ENCODE measurements around the gene RELL1. TPM values are rescaled to one million over a fixed set of nuclear protein-coding genes. Genes with fewer than 3 reads are reported as not detected.

The RELL1 gene
- polyA plus RNA-seq, 1 of the 3 experiments (the other 2 are of a cell fraction), result 4.5 TPM

DNA sequence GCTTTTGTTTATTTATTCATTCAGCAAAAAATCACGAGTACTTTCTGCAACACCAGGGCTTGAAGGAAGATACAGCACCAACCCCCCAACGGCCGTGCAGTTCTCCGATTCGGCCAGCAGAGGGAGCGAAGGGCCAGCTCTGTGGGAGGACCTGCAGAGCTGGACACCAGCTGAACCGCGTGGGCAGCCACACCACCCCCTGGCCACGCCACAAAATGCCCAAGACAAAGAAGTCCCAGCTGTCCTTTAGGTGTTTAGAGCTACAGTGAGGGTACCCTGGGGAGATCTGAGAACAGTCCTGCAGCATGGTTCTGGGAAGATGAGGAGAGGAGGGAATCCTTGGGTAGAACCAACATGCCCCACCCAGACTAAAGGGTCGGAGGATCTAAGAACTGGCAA is 83.1 kb downstream of the RELL1 start (continued):
- TF ChIP-seq POLR2AphosphoS5 (IDR thresholded peaks at IDR 0.05; ENCODE audit: low read depth, low read length) (no peak), TAF1 (IDR thresholded peaks at IDR 0.05; ENCODE audit: borderline replicate concordance, low read depth, low read length) (no peak), YY1 (IDR thresholded peaks at IDR 0.05; ENCODE audit: low read depth) (no peak), MEF2A (IDR thresholded peaks at IDR 0.05; ENCODE audit: borderline replicate concordance, low read depth) (no peak), FOSL2 (IDR thresholded peaks at IDR 0.05; ENCODE audit: borderline replicate concordance, low read depth) (no peak), TCF12 (IDR thresholded peaks at IDR 0.05) (no peak), JUND (IDR thresholded peaks at IDR 0.05) (no peak), RFX5 (IDR thresholded peaks at IDR 0.05; ENCODE audit: low read length) (no peak), NRF1 (IDR thresholded peaks at IDR 0.05; ENCODE audit: low read depth, low read length) (no peak)
- TF ChIP-seq, protein P1, sequence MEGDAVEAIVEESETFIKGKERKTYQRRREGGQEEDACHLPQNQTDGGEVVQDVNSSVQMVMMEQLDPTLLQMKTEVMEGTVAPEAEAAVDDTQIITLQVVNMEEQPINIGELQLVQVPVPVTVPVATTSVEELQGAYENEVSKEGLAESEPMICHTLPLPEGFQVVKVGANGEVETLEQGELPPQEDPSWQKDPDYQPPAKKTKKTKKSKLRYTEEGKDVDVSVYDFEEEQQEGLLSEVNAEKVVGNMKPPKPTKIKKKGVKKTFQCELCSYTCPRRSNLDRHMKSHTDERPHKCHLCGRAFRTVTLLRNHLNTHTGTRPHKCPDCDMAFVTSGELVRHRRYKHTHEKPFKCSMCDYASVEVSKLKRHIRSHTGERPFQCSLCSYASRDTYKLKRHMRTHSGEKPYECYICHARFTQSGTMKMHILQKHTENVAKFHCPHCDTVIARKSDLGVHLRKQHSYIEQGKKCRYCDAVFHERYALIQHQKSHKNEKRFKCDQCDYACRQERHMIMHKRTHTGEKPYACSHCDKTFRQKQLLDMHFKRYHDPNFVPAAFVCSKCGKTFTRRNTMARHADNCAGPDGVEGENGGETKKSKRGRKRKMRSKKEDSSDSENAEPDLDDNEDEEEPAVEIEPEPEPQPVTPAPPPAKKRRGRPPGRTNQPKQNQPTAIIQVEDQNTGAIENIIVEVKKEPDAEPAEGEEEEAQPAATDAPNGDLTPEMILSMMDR (IDR thresholded peaks at IDR 0.05), result peak; percentile 96
- TF ChIP-seq, protein P2, sequence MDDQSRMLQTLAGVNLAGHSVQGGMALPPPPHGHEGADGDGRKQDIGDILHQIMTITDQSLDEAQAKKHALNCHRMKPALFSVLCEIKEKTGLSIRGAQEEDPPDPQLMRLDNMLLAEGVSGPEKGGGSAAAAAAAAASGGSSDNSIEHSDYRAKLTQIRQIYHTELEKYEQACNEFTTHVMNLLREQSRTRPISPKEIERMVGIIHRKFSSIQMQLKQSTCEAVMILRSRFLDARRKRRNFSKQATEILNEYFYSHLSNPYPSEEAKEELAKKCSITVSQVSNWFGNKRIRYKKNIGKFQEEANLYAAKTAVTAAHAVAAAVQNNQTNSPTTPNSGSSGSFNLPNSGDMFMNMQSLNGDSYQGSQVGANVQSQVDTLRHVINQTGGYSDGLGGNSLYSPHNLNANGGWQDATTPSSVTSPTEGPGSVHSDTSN (IDR thresholded peaks at IDR 0.05), result no peak

DNA sequence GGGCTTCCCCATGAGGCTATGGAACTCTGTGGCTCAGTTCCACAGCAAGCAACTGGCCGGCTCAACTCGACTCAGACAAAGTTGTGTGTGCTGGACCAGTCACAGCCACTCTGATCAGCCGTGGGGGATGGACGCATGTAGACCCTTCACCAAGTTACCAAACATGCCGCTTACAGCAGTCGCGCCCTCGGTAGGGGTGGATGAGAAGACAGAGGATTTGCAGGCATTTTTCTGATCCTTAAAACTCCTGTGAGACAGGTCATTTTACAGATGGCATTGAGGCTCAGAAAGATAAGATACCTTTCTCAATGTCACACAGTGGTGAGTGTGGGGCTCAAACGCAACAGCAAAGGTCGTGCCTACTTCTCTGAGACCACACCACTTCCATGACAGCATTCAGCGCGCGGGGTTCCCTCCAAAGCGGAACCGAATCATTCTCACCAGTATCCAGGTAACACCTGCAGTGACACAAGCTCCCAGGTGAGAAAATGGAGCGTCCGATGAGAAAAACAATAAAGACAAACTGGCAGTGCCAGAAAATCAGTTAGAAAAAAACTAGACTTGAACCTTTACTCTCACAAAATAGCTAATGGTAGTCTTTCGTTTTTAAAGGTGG is 83.6 kb downstream of the RELL1 start:
- CTCF ChIA-PET, result interaction anchor here (0.6 to 9.6 kb wide), 47 partner anchors 9 to 443 kb away, joined by 3 to 201 read pairs (median 5); partner anchors contain the start of gene RELL1
- no peaks in the 10 kb centered on the region for H3K9me3 ChIP-seq
- no peaks in the 10 kb centered on the region for H3K27me3 ChIP-seq (ENCODE audit: insufficient read depth)
- H3K36me3 ChIP-seq (replicated peaks in 1 of 2; ENCODE audit: control insufficient read depth in 1 of 2, insufficient read depth in 2 of 2, low read length in 1 of 2), result no peaks in the 10 kb centered on the region
- no peak overlapping the region for H2AFZ ChIP-seq (ENCODE audit: low read depth)
- H3K27ac ChIP-seq (ENCODE audit: low read depth in 2 of 2, low read length in 1 of 2), result no peak overlapping the region
- peak overlapping the region in 1 of 2 experiments; percentile 10; a peak in 1 of 4 replicates for H3K4me3 ChIP-seq (ENCODE audit: low read depth in 2 of 2, low read length in 1 of 2)
- 64% methylated on average over 16 of the region's 18 CpGs for WGBS (ENCODE audit: low lambda C conversion rate)
- H4K20me1 ChIP-seq (ENCODE audit: insufficient read depth), result no peaks in the 10 kb centered on the region
- H3K9me2 ChIP-seq, result no peaks in the 10 kb centered on the region
- peaks cover 4% of the 10 kb centered on the region in 2 experiments; a peak in 1 of 4 replicates for H3K4me1 ChIP-seq (ENCODE audit: control insufficient read depth in 1 of 2, insufficient read depth in 2 of 2, low read depth in 1 of 2, low read length in 1 of 2)
- no peak overlapping the region for H3K9ac ChIP-seq
- TF ChIP-seq, protein P3, sequence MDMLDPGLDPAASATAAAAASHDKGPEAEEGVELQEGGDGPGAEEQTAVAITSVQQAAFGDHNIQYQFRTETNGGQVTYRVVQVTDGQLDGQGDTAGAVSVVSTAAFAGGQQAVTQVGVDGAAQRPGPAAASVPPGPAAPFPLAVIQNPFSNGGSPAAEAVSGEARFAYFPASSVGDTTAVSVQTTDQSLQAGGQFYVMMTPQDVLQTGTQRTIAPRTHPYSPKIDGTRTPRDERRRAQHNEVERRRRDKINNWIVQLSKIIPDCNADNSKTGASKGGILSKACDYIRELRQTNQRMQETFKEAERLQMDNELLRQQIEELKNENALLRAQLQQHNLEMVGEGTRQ (IDR thresholded peaks at IDR 0.05; ENCODE audit: borderline replicate concordance, low read depth, low read length), result no peak
- peaks cover 4% of the 10 kb centered on the region for H3F3A ChIP-seq (replicated peaks; ENCODE audit: insufficient read depth)
- DNase-seq, result no peak
- POLR2A ChIA-PET, result no interaction called here
- no peak overlapping the region for H3K4me2 ChIP-seq
- H3K79me2 ChIP-seq (ENCODE audit: insufficient read depth), result no peaks in the 10 kb centered on the region
